ENCODE results near the gene RFX4.

- TF ChIP-seq ATF7 (IDR thresholded peaks at IDR 0.05; ENCODE audit: low read depth) = no peak
- no peak for TF ChIP-seq CBX3 (IDR thresholded peaks at IDR 0.05; ENCODE audit: borderline replicate concordance, low read depth)
- TF ChIP-seq HDAC6 (IDR thresholded peaks at IDR 0.05; ENCODE audit: unreplicated experiment) = no peak
- no peak for TF ChIP-seq CTCF (IDR thresholded peaks at IDR 0.05 in 2 of 3, conservative IDR thresholded peaks at IDR 0.05 in 1 of 3; ENCODE audit: control insufficient read depth in 2 of 3, extremely low read depth in 1 of 3, insufficient read depth in 1 of 3, low read depth in 3 of 3, low read length in 3 of 3)
- no peak for TF ChIP-seq POU2F2 (IDR thresholded peaks at IDR 0.05; ENCODE audit: borderline replicate concordance, low read depth, low read length)
- TF ChIP-seq BCLAF1 (IDR thresholded peaks at IDR 0.05) = no peak
- TF ChIP-seq FOS (IDR thresholded peaks at IDR 0.05; ENCODE audit: borderline replicate concordance, extremely low read depth, insufficient read length) = no peak
Measured at GRCh38 chr12:106712768-106713167, 130.0 kb downstream of the RFX4 start.

All from GM12878 (cell line).